T-helper 2 cell treated with Interferon-gamma antibody and Interleukin-4, amounts not matched to agents 5 μg/mL and 100 μg/mL, for 36 hours (primary cell): ENCODE data around the gene ASAP2.
A peak's percentile ranks its signal among the peaks of the same experiment; 100 is the strongest.

ENCODE experiments used
- DNase-seq: peaks from one replicate; pipeline ENCODE4 v3.0.0; 2021; ENCODE audit warnings: low spot score
- H3K27ac Mint-ChIP-seq: one replicate; pipeline ENCODE4 v1.8.0; 2021; ENCODE audit warnings: mild to moderate bottlenecking, mixed read lengths
- H3K27me3 Mint-ChIP-seq: one replicate; pipeline ENCODE4 v1.8.0; 2021; ENCODE audit warnings: low read depth, mixed read lengths
- H3K36me3 Mint-ChIP-seq: one replicate; pipeline ENCODE4 v1.8.0; 2021; ENCODE audit warnings: low read depth, mixed read lengths
- H3K4me1 Mint-ChIP-seq: one replicate; pipeline ENCODE4 v1.8.0; 2021; ENCODE audit warnings: low read depth, mixed read lengths
- H3K4me3 Mint-ChIP-seq: one replicate; pipeline ENCODE4 v1.8.0; 2022; ENCODE audit warnings: mild to moderate bottlenecking, moderate library complexity, mixed read lengths
- H3K9me3 Mint-ChIP-seq: one replicate; pipeline ENCODE4 v1.8.0; 2021; ENCODE audit warnings: mixed read lengths

ASAP2 gene

DNA sequence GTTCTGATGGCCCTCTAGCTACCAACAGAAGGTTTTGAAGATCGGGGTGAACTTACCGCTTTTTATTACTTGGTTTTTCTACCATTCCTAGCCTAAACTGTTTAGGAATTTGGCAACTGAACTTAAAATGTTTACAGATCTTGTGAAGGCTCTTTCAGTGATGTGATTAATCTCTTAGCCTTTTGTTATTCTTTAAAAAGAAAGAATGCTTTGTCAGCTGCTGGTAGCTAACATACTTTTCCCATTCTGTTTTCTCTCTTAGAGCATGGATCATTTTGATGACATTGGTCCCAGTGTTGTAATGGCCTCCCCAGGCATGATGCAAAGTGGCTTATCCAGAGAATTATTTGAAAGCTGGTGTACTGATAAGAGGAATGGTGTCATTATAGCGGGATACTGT is 234.9 kb downstream of the ASAP2 start:
- Mint-ChIP-seq H3K4me1 (peaks cover 10% of the 10 kb centered on the region), H3K27me3 (no peaks in the 10 kb centered on the region), H3K4me3 (no peak overlapping the region), H3K9me3 (no peaks in the 10 kb centered on the region), H3K27ac (no peak overlapping the region), H3K36me3 (peaks cover 44% of the 10 kb centered on the region)
- no peak for DNase-seq

GRCh38 chr2:9443526-9443925 is 236.9 kb downstream of the ASAP2 start:
- no peaks in the 10 kb centered on the region for H3K27me3 Mint-ChIP-seq
- H3K4me1 Mint-ChIP-seq = peaks cover 10% of the 10 kb centered on the region
- no peaks in the 10 kb centered on the region for H3K9me3 Mint-ChIP-seq
- no peak for DNase-seq
- no peak overlapping the region for H3K4me3 Mint-ChIP-seq
- no peak overlapping the region for H3K27ac Mint-ChIP-seq
- H3K36me3 Mint-ChIP-seq = peaks cover 39% of the 10 kb centered on the region

DNA sequence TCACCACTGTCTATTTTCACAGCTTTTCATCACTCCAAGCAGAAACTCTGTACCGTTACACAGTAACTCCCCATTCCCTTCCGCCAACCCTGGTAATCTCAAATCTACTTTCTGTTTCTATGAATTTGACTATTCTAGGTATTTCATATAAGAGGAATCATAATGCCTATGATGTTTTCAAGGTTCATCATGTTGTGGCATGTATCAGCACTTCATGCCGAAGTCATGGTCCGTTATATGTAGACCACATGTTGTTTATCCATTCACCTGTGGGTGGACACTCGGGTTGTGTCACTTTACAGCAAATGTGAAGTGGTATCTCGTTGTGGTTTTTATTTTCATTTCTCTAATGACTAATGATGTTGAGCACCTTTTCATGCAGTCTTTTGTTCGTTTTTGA is 238.5 kb downstream of the ASAP2 start:
- H3K27me3 Mint-ChIP-seq = no peaks in the 10 kb centered on the region
- peak overlapping the region; percentile 30 for H3K4me3 Mint-ChIP-seq
- no peaks in the 10 kb centered on the region for H3K9me3 Mint-ChIP-seq
- peak overlapping the region; percentile 80 for H3K27ac Mint-ChIP-seq
- peaks cover 10% of the 10 kb centered on the region for H3K4me1 Mint-ChIP-seq
- H3K36me3 Mint-ChIP-seq = peaks cover 39% of the 10 kb centered on the region
- no peak for DNase-seq

DNA sequence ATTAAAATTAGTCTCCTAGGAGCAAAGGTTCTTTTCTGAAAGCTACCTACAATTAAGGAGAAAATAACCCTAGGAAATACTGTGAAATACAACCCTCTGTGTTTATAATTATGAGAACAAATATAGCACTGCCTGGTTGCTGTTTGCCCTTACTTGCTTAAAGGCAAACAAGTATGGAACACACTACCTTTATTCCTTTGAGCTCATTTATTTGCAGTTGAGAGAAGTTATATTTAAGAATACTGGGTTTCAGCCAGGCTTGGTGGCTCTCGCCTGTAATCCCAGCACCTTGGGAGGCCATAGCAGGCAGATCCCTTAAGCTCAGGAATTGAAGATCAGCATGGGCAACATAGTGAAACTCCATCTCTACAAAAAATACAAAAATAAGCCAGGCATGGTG is 244.6 kb downstream of the ASAP2 start:
- Mint-ChIP-seq H3K36me3 (peaks cover 31% of the 10 kb centered on the region), H3K4me3 (no peak overlapping the region), H3K27me3 (no peaks in the 10 kb centered on the region), H3K27ac (no peak overlapping the region), H3K4me1 (no peaks in the 10 kb centered on the region), H3K9me3 (no peaks in the 10 kb centered on the region)
- DNase-seq = no peak
